Stomach (tissue), 9 donors: ENCODE data around the gene CCL18. TPM values are rescaled to one million over a fixed set of nuclear protein-coding genes. Genes with fewer than 3 reads are reported as not detected.

Source experiments
- DNase-seq, 2 donors: peaks; one replicate each; pipeline versions ENCODE4 v3.0.0 to v3.0.0-alpha.2; 2013 to 2019
- H3K27ac ChIP-seq, 5 donors: fragments of 200-600 bp in 4 of 5; sonication (generic) in 4 of 5; one replicate each; pipeline ENCODE4 v1.5.1; 2013 to 2019; ENCODE audit warnings: mild to moderate bottlenecking in 1 of 5, moderate library complexity in 1 of 5
- H3K27me3 ChIP-seq, 3 donors: fragments of 200-600 bp; sonication (generic); one replicate each; pipeline ENCODE4 v1.5.1; 2017 to 2019; ENCODE audit warnings: mixed run types in 1 of 3
- H3K36me3 ChIP-seq, 4 donors: fragments of 200-600 bp; sonication (generic); 1 replicate in 3 of 4; 2 replicates in 1 of 4; pipeline ENCODE4 v1.5.1; 2016 to 2019
- H3K4me1 ChIP-seq, 4 donors: fragments of 200-600 bp; sonication (generic); one replicate each; pipeline ENCODE4 v1.5.1; 2016 to 2019
- H3K4me3 ChIP-seq, 4 donors: fragments of 200-600 bp; sonication (generic) in 3 of 4; one replicate each; pipeline ENCODE4 v1.5.1; 2016 to 2019; ENCODE audit warnings: mild to moderate bottlenecking in 1 of 4
- H3K9me3 ChIP-seq, 4 donors: fragments of 200-600 bp; sonication (generic); one replicate each; pipeline ENCODE4 v1.5.1; 2016 to 2019
- CTCF ChIP-seq, 7 experiments: fragments of 450-650 bp in 4 of 7; fragments of 200-600 bp in 3 of 7; sonication (generic) in 3 of 7; IDR thresholded peaks; one replicate each; pipeline ENCODE4 v1.5.1; 2016 to 2019; ENCODE audit warnings: antibody characterized with exemption in 7 of 7, control low read depth in 2 of 7, mild to moderate bottlenecking in 1 of 7
- EP300 ChIP-seq: sonication (generic); formaldehyde crosslinking; IDR thresholded peaks from one replicate; pipeline ENCODE4 v1.6.1; 2017; ENCODE audit warnings: antibody characterized with exemption
- POLR2A ChIP-seq, 4 donors: fragments of 450-650 bp; IDR thresholded peaks; one replicate each; pipeline ENCODE4 v1.6.1; 2016; ENCODE audit warnings: antibody characterized with exemption in 4 of 4, control low read depth in 2 of 4, mild to moderate bottlenecking in 1 of 4, moderate library complexity in 1 of 4
- POLR2AphosphoS5 ChIP-seq, 3 donors: sonication (generic); formaldehyde crosslinking; IDR thresholded peaks; one replicate each; pipeline ENCODE4 v1.6.1; 2016; ENCODE audit warnings: antibody characterized with exemption in 3 of 3
- WGBS, 5 donors: extraction: QIAGEN DNeasy Blood & Tissue Kit in 3 of 5; methylation state at CpG; one replicate each; pipeline versions ENCODE4 v1.1.5 to v1.1.7; 2013 to 2018; 5-methylcytosine and 5-hydroxymethylcytosine counted together
- intact Hi-C: fragments of 100-400 bp; cut with DNase I; formaldehyde crosslinking; loops from one replicate; pipeline ENCODE4 v1.15.1; 2023; ENCODE audit warnings: low total_unique reads
- polyA plus RNA-seq, 3 donors: library from polyadenylated mRNA; stranded (reverse); fragments of 200-250 nt; gene quantifications; one replicate each; pipeline ENCODE4 v1.2.3, GENCODE V29; 2013
- total RNA-seq, 5 donors: library from RNA; depleted of rRNA; stranded (reverse); fragments of >200 nt; gene quantifications; one replicate each; pipeline versions ENCODE4 v1.1.0 to v1.2.3, GENCODE V29; 2014 to 2016
- donor health status: healthy with polysubstance abuse.
- donor health status: Bipolar disorder and iron deficiency.
- donor health status: healthy.

Gene CCL18
- total and polyA plus RNA-seq, 8 donors, result 0.87 to 12.2 (median 2.5) TPM; not detected in 4

GRCh38 chr17:36017799-36018198 lies 46.3 kb upstream of the CCL18 start, which contains the start of gene CCL23:
CCL23 (minus strand) TSS chr17:36017972; CDS start chr17:36017897, 75 bp downstream.
- Histone ChIP-seq H3K4me3 (no peak within 1 kb of the TSS), H3K4me1 (no peaks in the 10 kb centered on the region), H3K27ac (peak within 1 kb of the TSS in 1 of 5 donors; percentile 18), H3K36me3 (no peaks in the 10 kb centered on the region), H3K9me3 (peaks cover 0 to 2% (median 1%) of the 10 kb centered on the region in 4 donors), H3K27me3 (peaks cover 0 to 9% (median 0%) of the 10 kb centered on the region in 3 donors)
- intact Hi-C loops, result no loop called here
- TF ChIP-seq POLR2AphosphoS5 (IDR thresholded peaks at IDR 0.05), result no peak
- no peak for TF ChIP-seq EP300
- TF ChIP-seq CTCF (IDR thresholded peaks at IDR 0.05), result no peak
- no peak for TF ChIP-seq POLR2A (IDR thresholded peaks at IDR 0.05)
- DNase-seq, result no peak
- 41 to 60% (median 53%) methylated on average over 6 of the region's 6 CpGs for WGBS, 5 donors

GRCh38 chr17:36019423-36019822 lies 44.6 kb upstream of the CCL18 start:
- H3K4me3 ChIP-seq, result no peak overlapping the region
- 83 to 92% (median 88%) methylated on average over 2 of the region's 2 CpGs for WGBS, 5 donors
- TF ChIP-seq EP300 (no peak), POLR2AphosphoS5 (IDR thresholded peaks at IDR 0.05) (no peak), POLR2A (IDR thresholded peaks at IDR 0.05) (no peak), CTCF (IDR thresholded peaks at IDR 0.05) (no peak)
- no peak for DNase-seq
- peaks cover 0 to 18% (median 0%) of the 10 kb centered on the region in 3 donors for H3K27me3 ChIP-seq
- peaks cover 0 to 8% (median 6%) of the 10 kb centered on the region in 4 donors for H3K4me1 ChIP-seq
- H3K9me3 ChIP-seq, result peaks cover 0 to 6% (median 3%) of the 10 kb centered on the region in 4 donors
- intact Hi-C loops, result no loop called here
- H3K27ac ChIP-seq, result no peak overlapping the region
- H3K36me3 ChIP-seq, result no peaks in the 10 kb centered on the region

- intact Hi-C loops, result no loop called here
- WGBS, 5 donors, result 38 to 64% (median 44%) methylated on average over 6 of the region's 6 CpGs
- Histone ChIP-seq H3K36me3 (no peaks in the 10 kb centered on the region), H3K4me3 (no peak overlapping the region), H3K4me1 (peaks cover 0 to 14% (median 6%) of the 10 kb centered on the region in 4 donors), H3K27me3 (peaks cover 0 to 13% (median 0%) of the 10 kb centered on the region in 3 donors), H3K27ac (no peak overlapping the region), H3K9me3 (peaks cover 0 to 6% (median 3%) of the 10 kb centered on the region in 4 donors)
- DNase-seq, result no peak
- no peak for TF ChIP-seq EP300
- no peak for TF ChIP-seq CTCF (IDR thresholded peaks at IDR 0.05)
- no peak for TF ChIP-seq POLR2A (IDR thresholded peaks at IDR 0.05)
- no peak for TF ChIP-seq POLR2AphosphoS5 (IDR thresholded peaks at IDR 0.05)
Measured at GRCh38 chr17:36024106-36024869, 39.8 kb upstream of the CCL18 start.

GRCh38 chr17:36027761-36028160 lies 36.3 kb upstream of the CCL18 start:
- H3K36me3 ChIP-seq, result no peaks in the 10 kb centered on the region
- H3K4me3 ChIP-seq, result no peak overlapping the region
- H3K27me3 ChIP-seq, result peaks cover 0 to 11% (median 0%) of the 10 kb centered on the region in 3 donors
- H3K4me1 ChIP-seq, result peaks cover 0 to 14% (median 6%) of the 10 kb centered on the region in 4 donors
- H3K9me3 ChIP-seq, result peaks cover 0 to 4% (median 2%) of the 10 kb centered on the region in 4 donors
- no peak overlapping the region for H3K27ac ChIP-seq
- DNase-seq, result no peak
- no peak for TF ChIP-seq POLR2A (IDR thresholded peaks at IDR 0.05)
- intact Hi-C loops, result no loop called here
- 65 to 86% (median 70%) methylated on average over 4 of the region's 4 CpGs for WGBS, 5 donors

GRCh38 chr17:36030956-36031355 lies 33.1 kb upstream of the CCL18 start:
- intact Hi-C loops, result no loop called here
- no peaks in the 10 kb centered on the region for H3K4me1 ChIP-seq
- H3K36me3 ChIP-seq, result no peaks in the 10 kb centered on the region
- DNase-seq, result peak in 1 of 2 donors; percentile 12
- TF ChIP-seq CTCF (IDR thresholded peaks at IDR 0.05) (no peak), POLR2AphosphoS5 (IDR thresholded peaks at IDR 0.05) (no peak), EP300 (no peak), POLR2A (IDR thresholded peaks at IDR 0.05) (no peak)
- no peak overlapping the region for H3K27ac ChIP-seq
- peaks cover 0 to 11% (median 0%) of the 10 kb centered on the region in 3 donors for H3K27me3 ChIP-seq
- no peak overlapping the region for H3K4me3 ChIP-seq
- H3K9me3 ChIP-seq, result no peaks in the 10 kb centered on the region
- 67 to 92% (median 79%) methylated on average over 1 of the region's 1 CpG for WGBS, 5 donors
